HL-60 (cell line): ENCODE results near the gene DAGLA.

Experiments used
- CTCF ChIP-seq: IDR thresholded peaks from one replicate; pipeline ENCODE4 v1.5.1; 2011; ENCODE audit warnings: low read length, control low read depth, inconsistent platforms; ENCODE audit not compliant: insufficient read depth
- POLR2AphosphoS5 ChIP-seq: IDR thresholded peaks from 2 replicates; pipeline ENCODE4 v1.6.1; 2012; ENCODE audit warnings: low read depth

- no peak for TF ChIP-seq CTCF
- TF ChIP-seq POLR2AphosphoS5: no peak
Measured at GRCh38 chr11:61777234-61778090, 97.3 kb downstream of the DAGLA start.
